Thyroid gland (tissue), 4 donors: ENCODE measurements around the gene VIT.

Experiments used
- CTCF ChIP-seq, 6 experiments: fragments of 200-600 bp in 3 of 6; fragments of 450-650 bp in 3 of 6; sonication (generic) in 3 of 6; IDR thresholded peaks; one replicate each; pipeline ENCODE4 v1.5.1; 2016 to 2019; ENCODE audit warnings: antibody characterized with exemption in 6 of 6, mild to moderate bottlenecking in 2 of 6, inconsistent platforms in 1 of 6, moderate library complexity in 1 of 6
- POLR2A ChIP-seq, 2 donors: fragments of 450-650 bp; IDR thresholded peaks; one replicate each; pipeline ENCODE4 v1.6.1; 2017; ENCODE audit warnings: antibody characterized with exemption in 2 of 2, mild to moderate bottlenecking in 2 of 2, moderate library complexity in 1 of 2

DNA sequence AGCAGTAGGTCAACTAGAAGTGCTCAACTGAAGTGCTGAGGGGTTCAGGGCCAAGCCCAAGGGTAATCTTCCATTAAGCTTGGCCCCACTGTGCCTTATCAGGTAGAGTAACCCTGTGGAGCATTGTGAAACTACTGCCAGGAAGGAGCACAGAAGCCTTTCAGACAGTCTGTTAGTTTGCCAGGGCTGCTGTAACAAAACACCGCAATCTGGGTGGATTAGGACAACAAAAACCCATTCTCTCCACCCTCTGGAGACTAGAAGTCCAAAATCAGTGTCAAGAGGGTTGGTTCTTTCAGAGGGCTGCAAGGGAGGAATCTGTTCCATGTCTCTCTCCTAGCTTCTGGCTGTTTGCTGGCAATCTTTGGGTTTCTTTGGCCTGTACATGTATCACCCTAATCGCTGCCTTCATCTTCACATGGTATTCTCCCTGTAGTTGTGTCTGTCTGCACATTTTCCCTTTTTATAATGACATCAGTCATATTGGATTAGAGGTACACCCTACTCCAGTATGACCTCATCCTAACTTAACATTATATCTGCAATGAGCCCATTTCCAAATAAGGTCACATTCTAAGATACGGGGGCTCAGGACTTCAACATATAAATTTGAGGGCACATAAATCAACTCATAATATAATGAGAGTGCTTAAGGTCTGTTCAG is 21.2 kb downstream of the VIT start:
- TF ChIP-seq CTCF (IDR thresholded peaks at IDR 0.05) (no peak), POLR2A (IDR thresholded peaks at IDR 0.05) (no peak)
